ENCODE measurements around the gene FAM89A. TPM values are rescaled to one million over a fixed set of nuclear protein-coding genes. Genes with fewer than 3 reads are reported as not detected.

Gene FAM89A
- total RNA-seq, 2 experiments from 2014 or later = 14.3 to 15.1 TPM

GRCh38 chr1:230979952-230980351 lies 60.1 kb downstream of the FAM89A start:
- no peaks in the 10 kb centered on the region for H3K27me3 Mint-ChIP-seq
- no peak for DNase-seq
- no peaks in the 10 kb centered on the region for H3K9me3 Mint-ChIP-seq
- peak overlapping the region; percentile 99 for H3K4me3 Mint-ChIP-seq
- peaks cover 18% of the 10 kb centered on the region for H3K36me3 Mint-ChIP-seq
- ChIA-PET CTCF (interaction anchor here (0.7 to 1.7 kb wide), 2 partner anchors 60 to 85 kb away, joined by 3 to 5 read pairs; partner anchors contain the start of gene FAM89A), POLR2A (no interaction called here)
- intact Hi-C loops (cut with micrococcal nuclease) = loop anchor here (1.0 to 10.0 kb wide), 9 partner anchors 61 to 913 kb away; partner anchors contain the start of genes C1orf198, COG2, DISC1 and EGLN1
- peaks cover 20% of the 10 kb centered on the region for H3K4me1 Mint-ChIP-seq (ENCODE audit: low read depth)
- peak overlapping the region; percentile 52 for H3K27ac Mint-ChIP-seq

- peak overlapping the region; percentile 99 for H3K4me3 Mint-ChIP-seq
- H3K36me3 Mint-ChIP-seq = peaks cover 18% of the 10 kb centered on the region
- ChIA-PET CTCF (interaction anchor here (0.7 to 1.7 kb wide), 5 partner anchors 23 to 84 kb away, joined by 3 to 5 read pairs (median 3); partner anchors contain the start of gene FAM89A), POLR2A (interaction anchor here (1.0 to 1.6 kb wide), 2 partner anchors 11 to 74 kb away, joined by 3 read pairs; no protein-coding TSS in a partner anchor)
- peaks cover 24% of the 10 kb centered on the region for H3K4me1 Mint-ChIP-seq (ENCODE audit: low read depth)
- DNase-seq = no peak
- no peaks in the 10 kb centered on the region for H3K9me3 Mint-ChIP-seq
- intact Hi-C loops (cut with micrococcal nuclease) = loop anchor here (1.0 to 10.0 kb wide), 9 partner anchors 61 to 912 kb away; partner anchors contain the start of genes C1orf198, COG2, DISC1 and EGLN1
- H3K27me3 Mint-ChIP-seq = no peaks in the 10 kb centered on the region
- H3K27ac Mint-ChIP-seq = peak overlapping the region; percentile 94
Measured at GRCh38 chr1:230979389-230979716, 60.7 kb downstream of the FAM89A start.

- Mint-ChIP-seq H3K4me3 (peak within 1 kb of the TSS; percentile 99), H3K36me3 (peaks cover 18% of the 10 kb centered on the region), H3K4me1 (ENCODE audit: low read depth) (peaks cover 29% of the 10 kb centered on the region), H3K9me3 (no peaks in the 10 kb centered on the region), H3K27ac (peak within 1 kb of the TSS; percentile 94), H3K27me3 (no peaks in the 10 kb centered on the region)
- POLR2A ChIA-PET = interaction anchor here (0.8 to 1.6 kb wide), 4 partner anchors 10 to 336 kb away, joined by 3 to 4 read pairs (median 3); no protein-coding TSS in a partner anchor
- CTCF ChIA-PET = interaction anchor here (0.6 to 1.7 kb wide), 11 partner anchors 23 to 338 kb away, joined by 3 to 5 read pairs (median 3); partner anchors contain the start of gene FAM89A
- intact Hi-C loops (cut with micrococcal nuclease) = loop anchor here (1.0 to 10.0 kb wide), 11 partner anchors 61 to 911 kb away; partner anchors contain the start of genes C1orf198, COG2, DISC1 and EGLN1
- peak; percentile 98 for DNase-seq
Measured at GRCh38 chr1:230978491-230979388, 61.3 kb downstream of the FAM89A start, which contains the start of the genes ARV1 and TTC13. TSS of gene ARV1 (plus strand) at chr1:230979094. CDS start at chr1:230979106, 12 bp downstream. TSS of gene TTC13 (minus strand) at chr1:230978861. CDS start at chr1:230978830, 31 bp downstream.

GRCh38 chr1:230977761-230978490 lies 62.1 kb downstream of the FAM89A start:
- ChIA-PET CTCF (interaction anchor here (0.6 to 1.8 kb wide), 11 partner anchors 22 to 337 kb away, joined by 3 to 8 read pairs (median 3); partner anchors contain the start of gene FAM89A), POLR2A (interaction anchor here (0.8 to 1.9 kb wide), 6 partner anchors 10 to 335 kb away, joined by 3 to 5 read pairs (median 3); partner anchors contain the start of gene FAM89A)
- Mint-ChIP-seq H3K4me1 (ENCODE audit: low read depth) (peaks cover 37% of the 10 kb centered on the region), H3K27ac (peak overlapping the region; percentile 90), H3K4me3 (peak overlapping the region; percentile 91), H3K27me3 (no peaks in the 10 kb centered on the region), H3K9me3 (no peaks in the 10 kb centered on the region), H3K36me3 (peaks cover 18% of the 10 kb centered on the region)
- intact Hi-C loops (cut with micrococcal nuclease) = loop anchor here (1.0 to 10.0 kb wide), 8 partner anchors 63 to 911 kb away; partner anchors contain the start of genes C1orf198, DISC1, EGLN1 and EXOC8
- peak; percentile 49 for DNase-seq

- Mint-ChIP-seq H3K9me3 (no peaks in the 10 kb centered on the region), H3K27me3 (no peaks in the 10 kb centered on the region), H3K36me3 (peaks cover 18% of the 10 kb centered on the region), H3K27ac (peak overlapping the region; percentile 90), H3K4me1 (ENCODE audit: low read depth) (peaks cover 45% of the 10 kb centered on the region), H3K4me3 (peak overlapping the region; percentile 91)
- CTCF ChIA-PET = interaction anchor here (1.8 kb wide), 1 partner anchor 58 kb away, joined by 8 read pairs; no protein-coding TSS in a partner anchor
- POLR2A ChIA-PET = interaction anchor here (1.0 to 1.9 kb wide), 2 partner anchors 17 to 63 kb away, joined by 3 to 5 read pairs; partner anchors contain the start of gene FAM89A
- intact Hi-C loops (cut with micrococcal nuclease) = loop anchor here (5.0 to 10.0 kb wide), 4 partner anchors 110 to 910 kb away; partner anchors contain the start of genes C1orf198, DISC1, EGLN1 and GALNT2
- DNase-seq = peak; percentile 51
Measured at GRCh38 chr1:230976825-230977747, 63.0 kb downstream of the FAM89A start.

GRCh38 chr1:230976360-230976759 lies 63.7 kb downstream of the FAM89A start:
- ChIA-PET CTCF (interaction anchor here (1.8 kb wide), 1 partner anchor 57 kb away, joined by 8 read pairs; no protein-coding TSS in a partner anchor), POLR2A (interaction anchor here (1.9 kb wide), 1 partner anchor 64 kb away, joined by 5 read pairs; the partner anchor contains the start of gene FAM89A)
- intact Hi-C loops (cut with micrococcal nuclease) = loop anchor here (5.0 to 10.0 kb wide), 4 partner anchors 109 to 909 kb away; partner anchors contain the start of genes C1orf198, DISC1, EGLN1 and GALNT2
- DNase-seq = no peak
- Mint-ChIP-seq H3K36me3 (peaks cover 18% of the 10 kb centered on the region), H3K9me3 (no peaks in the 10 kb centered on the region), H3K4me3 (peak overlapping the region; percentile 48), H3K27ac (no peak overlapping the region), H3K4me1 (ENCODE audit: low read depth) (peaks cover 52% of the 10 kb centered on the region), H3K27me3 (no peaks in the 10 kb centered on the region)

- POLR2A ChIA-PET = no interaction called here
- no peaks in the 10 kb centered on the region for H3K27me3 Mint-ChIP-seq
- no peak for DNase-seq
- H3K9me3 Mint-ChIP-seq = no peaks in the 10 kb centered on the region
- intact Hi-C loops (cut with micrococcal nuclease) = loop anchor here (5.0 to 10.0 kb wide), 4 partner anchors 108 to 908 kb away; partner anchors contain the start of genes C1orf198, DISC1, EGLN1 and GALNT2
- peaks cover 18% of the 10 kb centered on the region for H3K36me3 Mint-ChIP-seq
- no peak overlapping the region for H3K27ac Mint-ChIP-seq
- CTCF ChIA-PET = no interaction called here
- H3K4me3 Mint-ChIP-seq = no peak overlapping the region
- H3K4me1 Mint-ChIP-seq (ENCODE audit: low read depth) = peaks cover 53% of the 10 kb centered on the region
Measured at GRCh38 chr1:230975636-230976035, 64.4 kb downstream of the FAM89A start.

GRCh38 chr1:230972855-230973271 lies 67.2 kb downstream of the FAM89A start:
- DNase-seq = peak; percentile 84
- Mint-ChIP-seq H3K9me3 (no peaks in the 10 kb centered on the region), H3K36me3 (peaks cover 17% of the 10 kb centered on the region), H3K27ac (peak overlapping the region; percentile 75), H3K4me3 (peak overlapping the region; percentile 28), H3K27me3 (no peaks in the 10 kb centered on the region), H3K4me1 (ENCODE audit: low read depth) (peaks cover 60% of the 10 kb centered on the region)
- intact Hi-C loops (cut with micrococcal nuclease) = loop anchor here (2.0 to 10.0 kb wide), 2 partner anchors 16 to 652 kb away; partner anchors contain the start of gene DISC1
- ChIA-PET POLR2A (interaction anchor here (0.6 to 0.8 kb wide), 2 partner anchors 81 to 365 kb away, joined by 3 read pairs; partner anchors contain the start of genes EXOC8 and SPRTN), CTCF (interaction anchor here (1.0 to 2.2 kb wide), 5 partner anchors 53 to 238 kb away, joined by 3 to 6 read pairs (median 5); no protein-coding TSS in a partner anchor)

GRCh38 chr1:230971771-230972170 lies 68.3 kb downstream of the FAM89A start:
- ChIA-PET POLR2A (no interaction called here), CTCF (interaction anchor here (2.2 kb wide), 1 partner anchor 55 kb away, joined by 6 read pairs; no protein-coding TSS in a partner anchor)
- intact Hi-C loops (cut with micrococcal nuclease) = loop anchor here (2.0 to 10.0 kb wide), 2 partner anchors 15 to 653 kb away; partner anchors contain the start of gene DISC1
- Mint-ChIP-seq H3K4me1 (ENCODE audit: low read depth) (peaks cover 52% of the 10 kb centered on the region), H3K36me3 (peaks cover 13% of the 10 kb centered on the region), H3K4me3 (no peak overlapping the region), H3K9me3 (no peaks in the 10 kb centered on the region), H3K27ac (no peak overlapping the region), H3K27me3 (no peaks in the 10 kb centered on the region)
- DNase-seq = no peak

- POLR2A ChIA-PET = no interaction called here
- Mint-ChIP-seq H3K4me1 (ENCODE audit: low read depth) (peaks cover 40% of the 10 kb centered on the region), H3K4me3 (no peak overlapping the region), H3K9me3 (no peaks in the 10 kb centered on the region), H3K27me3 (no peaks in the 10 kb centered on the region), H3K27ac (no peak overlapping the region), H3K36me3 (peaks cover 4% of the 10 kb centered on the region)
- CTCF ChIA-PET = no interaction called here
- no peak for DNase-seq
- intact Hi-C loops (cut with micrococcal nuclease) = loop anchor here (10.0 kb wide), 1 partner anchor 654 kb away; the partner anchor contains the start of gene DISC1
Measured at GRCh38 chr1:230970432-230970831, 69.6 kb downstream of the FAM89A start.

All from activated CD4-positive, alpha-beta memory T cell treated with anti-CD3 and anti-CD28 coated beads for 36 hours (primary cell).